ENCODE data around the gene PCNA.

The PCNA gene

DNA sequence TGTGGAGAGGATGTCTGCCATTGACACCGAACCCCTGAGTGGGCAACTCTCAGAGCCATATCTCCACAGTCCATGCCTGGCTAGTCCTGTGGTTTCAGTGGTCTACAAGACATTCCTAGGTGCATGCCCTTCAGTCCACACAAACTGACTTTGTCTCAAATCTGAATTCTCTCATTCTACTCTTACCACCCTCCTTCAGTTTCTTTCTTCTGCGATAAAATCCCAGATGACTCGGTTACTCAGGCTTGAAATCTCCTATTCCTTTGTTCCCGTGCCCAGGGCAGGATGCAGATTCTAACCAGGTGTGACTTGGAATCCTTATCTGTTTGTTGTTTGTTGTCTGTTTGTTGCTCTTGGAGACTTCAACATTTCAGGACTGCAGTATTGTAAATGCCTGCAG is 16.3 kb upstream of the PCNA start:
- peaks cover 90% of the 10 kb centered on the region for H3K79me2 ChIP-seq (ENCODE audit: control insufficient read depth, low read length)
- no peaks in the 10 kb centered on the region for H3K9me3 ChIP-seq (ENCODE audit: control insufficient read depth, insufficient read depth, low read length)
- no peak overlapping the region for H3K4me2 ChIP-seq (ENCODE audit: low read length)
- H3K36me3 ChIP-seq (ENCODE audit: control insufficient read depth, low read length) = no peaks in the 10 kb centered on the region
- no peak overlapping the region for H3K4me3 ChIP-seq (ENCODE audit: low read length)
- H3F3A ChIP-seq (ENCODE audit: control insufficient read depth, insufficient read depth) = peaks cover 3% of the 10 kb centered on the region; the same call in 1 of the 2 replicates
- H3K27me3 ChIP-seq (ENCODE audit: control insufficient read depth, low read length) = no peaks in the 10 kb centered on the region
- peaks cover 14% of the 10 kb centered on the region for H3K4me1 ChIP-seq (ENCODE audit: control insufficient read depth, low read length)
- TF ChIP-seq, protein P1, sequence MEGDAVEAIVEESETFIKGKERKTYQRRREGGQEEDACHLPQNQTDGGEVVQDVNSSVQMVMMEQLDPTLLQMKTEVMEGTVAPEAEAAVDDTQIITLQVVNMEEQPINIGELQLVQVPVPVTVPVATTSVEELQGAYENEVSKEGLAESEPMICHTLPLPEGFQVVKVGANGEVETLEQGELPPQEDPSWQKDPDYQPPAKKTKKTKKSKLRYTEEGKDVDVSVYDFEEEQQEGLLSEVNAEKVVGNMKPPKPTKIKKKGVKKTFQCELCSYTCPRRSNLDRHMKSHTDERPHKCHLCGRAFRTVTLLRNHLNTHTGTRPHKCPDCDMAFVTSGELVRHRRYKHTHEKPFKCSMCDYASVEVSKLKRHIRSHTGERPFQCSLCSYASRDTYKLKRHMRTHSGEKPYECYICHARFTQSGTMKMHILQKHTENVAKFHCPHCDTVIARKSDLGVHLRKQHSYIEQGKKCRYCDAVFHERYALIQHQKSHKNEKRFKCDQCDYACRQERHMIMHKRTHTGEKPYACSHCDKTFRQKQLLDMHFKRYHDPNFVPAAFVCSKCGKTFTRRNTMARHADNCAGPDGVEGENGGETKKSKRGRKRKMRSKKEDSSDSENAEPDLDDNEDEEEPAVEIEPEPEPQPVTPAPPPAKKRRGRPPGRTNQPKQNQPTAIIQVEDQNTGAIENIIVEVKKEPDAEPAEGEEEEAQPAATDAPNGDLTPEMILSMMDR (IDR thresholded peaks at IDR 0.05; ENCODE audit: low read depth, low read length, poor library complexity, severe bottlenecking) = no peak
- TF ChIP-seq EZH2phosphoT487 (IDR thresholded peaks at IDR 0.05; ENCODE audit: borderline replicate concordance, low read length) = no peak
- H3K9me2 ChIP-seq (replicated peaks; ENCODE audit: control insufficient read depth, low read length) = no peaks in the 10 kb centered on the region
- H4K20me1 ChIP-seq (ENCODE audit: control insufficient read depth, insufficient read depth, low read depth, low read length) = no peaks in the 10 kb centered on the region
- no peak overlapping the region for H3K27ac ChIP-seq (ENCODE audit: low read depth, low read length)

DNA sequence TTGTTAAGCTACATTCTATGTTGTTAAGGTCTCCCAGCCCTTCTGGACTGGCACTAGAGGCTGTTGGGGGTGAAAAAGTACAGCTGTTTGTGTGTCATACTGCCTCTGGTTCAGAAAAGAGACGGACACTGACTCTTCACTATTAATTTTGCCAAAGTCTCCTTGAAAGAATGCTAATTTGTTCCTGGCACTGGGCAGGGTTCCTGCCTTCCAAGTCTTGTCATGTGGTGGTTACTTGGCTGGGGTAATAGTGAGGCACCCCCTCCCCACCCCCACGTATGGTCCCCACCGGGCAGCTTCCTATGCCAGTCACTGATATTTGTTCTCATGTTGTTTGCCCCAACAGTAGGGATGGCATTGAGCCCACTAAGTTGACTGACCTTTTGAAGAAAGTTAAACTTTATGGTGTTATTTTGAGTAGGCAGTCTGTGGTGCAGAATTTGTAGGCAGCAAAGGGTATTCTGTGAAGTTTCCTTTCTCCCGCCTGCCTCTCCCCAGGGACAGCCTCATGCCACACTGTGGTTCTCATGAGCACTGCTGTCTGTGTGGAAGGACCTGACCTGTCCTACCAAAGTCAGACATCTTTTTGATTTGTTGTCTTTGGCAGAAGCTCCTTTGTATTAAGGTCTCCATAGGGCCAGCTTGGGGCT is 15.7 kb upstream of the PCNA start:
- no peaks in the 10 kb centered on the region for H3K36me3 ChIP-seq (ENCODE audit: control insufficient read depth, low read length)
- H3K79me2 ChIP-seq (ENCODE audit: control insufficient read depth, low read length) = peaks cover 87% of the 10 kb centered on the region
- TF ChIP-seq EZH2phosphoT487 (IDR thresholded peaks at IDR 0.05; ENCODE audit: borderline replicate concordance, low read length) = no peak
- TF ChIP-seq, protein P1 (IDR thresholded peaks at IDR 0.05; ENCODE audit: low read depth, low read length, poor library complexity, severe bottlenecking) = no peak
- H3K27ac ChIP-seq (ENCODE audit: low read depth, low read length) = no peak overlapping the region
- no peaks in the 10 kb centered on the region for H3K27me3 ChIP-seq (ENCODE audit: control insufficient read depth, low read length)
- no peak overlapping the region for H3K4me2 ChIP-seq (ENCODE audit: low read length)
- no peaks in the 10 kb centered on the region for H3K9me3 ChIP-seq (ENCODE audit: control insufficient read depth, insufficient read depth, low read length)
- H3K4me3 ChIP-seq (ENCODE audit: low read length) = no peak overlapping the region
- peaks cover 10% of the 10 kb centered on the region for H3K4me1 ChIP-seq (ENCODE audit: control insufficient read depth, low read length)
- H3K9me2 ChIP-seq (replicated peaks; ENCODE audit: control insufficient read depth, low read length) = no peaks in the 10 kb centered on the region
- peaks cover 3% of the 10 kb centered on the region; the same call in 1 of the 2 replicates for H3F3A ChIP-seq (ENCODE audit: control insufficient read depth, insufficient read depth)
- no peaks in the 10 kb centered on the region for H4K20me1 ChIP-seq (ENCODE audit: control insufficient read depth, insufficient read depth, low read depth, low read length)

DNA sequence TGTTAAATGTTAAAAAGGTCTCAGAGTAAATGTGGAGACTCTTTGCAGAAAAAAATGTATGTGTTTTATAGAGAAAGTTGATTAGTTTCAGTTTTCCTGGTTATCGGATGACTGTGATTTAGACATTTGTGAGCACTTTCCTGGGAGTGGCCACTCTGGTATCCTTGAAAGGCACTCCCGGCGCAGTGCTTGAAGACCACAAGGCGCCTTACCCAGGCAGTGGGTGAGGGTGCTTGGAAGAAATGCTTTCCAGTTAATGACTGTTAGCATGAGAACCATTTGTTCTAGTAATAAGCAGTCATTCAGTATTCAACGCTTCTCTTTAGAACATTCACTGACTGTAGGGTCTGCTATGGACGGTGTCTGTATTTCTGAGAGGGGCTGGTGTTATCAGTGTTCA is 14.2 kb upstream of the PCNA start:
- no peaks in the 10 kb centered on the region for H3K27me3 ChIP-seq (ENCODE audit: control insufficient read depth, low read length)
- peaks cover 8% of the 10 kb centered on the region for H3K4me1 ChIP-seq (ENCODE audit: control insufficient read depth, low read length)
- H3F3A ChIP-seq (ENCODE audit: control insufficient read depth, insufficient read depth) = peaks cover 3% of the 10 kb centered on the region; the same call in 1 of the 2 replicates
- H3K27ac ChIP-seq (ENCODE audit: low read depth, low read length) = no peak overlapping the region
- no peaks in the 10 kb centered on the region; the same call in 1 of the 2 replicates for H3K36me3 ChIP-seq (ENCODE audit: control insufficient read depth, low read length)
- TF ChIP-seq, protein P1 (IDR thresholded peaks at IDR 0.05; ENCODE audit: low read depth, low read length, poor library complexity, severe bottlenecking) = no peak
- no peak overlapping the region for H3K4me2 ChIP-seq (ENCODE audit: low read length)
- H4K20me1 ChIP-seq (ENCODE audit: control insufficient read depth, insufficient read depth, low read depth, low read length) = no peaks in the 10 kb centered on the region
- peaks cover 88% of the 10 kb centered on the region for H3K79me2 ChIP-seq (ENCODE audit: control insufficient read depth, low read length)
- no peaks in the 10 kb centered on the region for H3K9me2 ChIP-seq (replicated peaks; ENCODE audit: control insufficient read depth, low read length)
- H3K4me3 ChIP-seq (ENCODE audit: low read length) = no peak overlapping the region
- H3K9me3 ChIP-seq (ENCODE audit: control insufficient read depth, insufficient read depth, low read length) = no peaks in the 10 kb centered on the region

All from DOHH2 (cell line).